Astrocyte (in vitro differentiated cells and primary cell): ENCODE measurements around the gene SOX4. TPM values are rescaled to one million over a fixed set of nuclear protein-coding genes. Genes with fewer than 3 reads are reported as not detected.

Experiments
- DNase-seq: peaks from one replicate; pipeline ENCODE4 v3.0.0-alpha.2; 2010; ENCODE audit warnings: low read depth
- FAIRE-seq: peaks from 2 replicates; lab custom pipeline; 2011; peaks lifted over from hg19 to GRCh38; lab: Jason Lieb, UNC
- H2AFZ ChIP-seq: 2 replicates; pipeline ENCODE4 v1.6.0; 2012; ENCODE audit warnings: low read depth, low read length, inconsistent platforms
- H3K27ac ChIP-seq: 2 replicates; pipeline ENCODE4 v1.5.1; 2011; ENCODE audit warnings: low read depth, low read length, inconsistent platforms
- H3K27me3 ChIP-seq: 2 replicates; pipeline ENCODE4 v1.6.0; 2011; ENCODE audit warnings: low read length, inconsistent platforms; ENCODE audit not compliant: insufficient read depth
- H3K36me3 ChIP-seq: 2 replicates; pipeline ENCODE4 v1.5.1; 2011; ENCODE audit warnings: low read length, inconsistent platforms; ENCODE audit not compliant: insufficient read depth
- H3K4me1 ChIP-seq: 2 replicates; pipeline ENCODE4 v1.5.1; 2011; ENCODE audit warnings: low read length, inconsistent platforms; ENCODE audit not compliant: insufficient read depth
- H3K4me2 ChIP-seq: 2 replicates; pipeline ENCODE4 v1.6.0; 2012; ENCODE audit warnings: low read length, inconsistent platforms
- H3K4me3 ChIP-seq: 2 replicates; pipeline ENCODE4 v1.5.1; 2011; ENCODE audit warnings: low read depth, mild to moderate bottlenecking, low read length, inconsistent platforms; ENCODE audit not compliant: insufficient read depth
- H3K79me2 ChIP-seq: 2 replicates; pipeline ENCODE4 v1.6.0; 2012; ENCODE audit warnings: mild to moderate bottlenecking, low read length, inconsistent platforms; ENCODE audit not compliant: insufficient read depth
- H3K9ac ChIP-seq: 2 replicates; pipeline ENCODE4 v1.6.0; 2012; ENCODE audit warnings: mild to moderate bottlenecking, low read length, inconsistent platforms
- H3K9me3 ChIP-seq: 2 replicates; pipeline ENCODE4 v1.5.1; 2012; ENCODE audit warnings: low read depth, mild to moderate bottlenecking, low read length, inconsistent platforms; ENCODE audit not compliant: insufficient read depth
- H4K20me1 ChIP-seq: 2 replicates; pipeline ENCODE4 v1.6.0; 2012; ENCODE audit warnings: low read length, inconsistent platforms; ENCODE audit not compliant: insufficient read depth
- H3K27ac Mint-ChIP-seq: one replicate; pipeline ENCODE4 v1.8.0; 2021; ENCODE audit warnings: mild to moderate bottlenecking, mixed read lengths; ENCODE audit not compliant: unreplicated experiment
- H3K27me3 Mint-ChIP-seq: one replicate; pipeline ENCODE4 v1.8.0; 2021; ENCODE audit warnings: low read depth, mixed read lengths; ENCODE audit not compliant: unreplicated experiment
- H3K36me3 Mint-ChIP-seq: one replicate; pipeline ENCODE4 v1.8.0; 2021; ENCODE audit warnings: low read depth, mixed read lengths; ENCODE audit not compliant: unreplicated experiment
- H3K4me1 Mint-ChIP-seq: one replicate; pipeline ENCODE4 v1.8.0; 2021; ENCODE audit warnings: low read depth, mixed read lengths; ENCODE audit not compliant: unreplicated experiment
- H3K4me3 Mint-ChIP-seq: one replicate; pipeline ENCODE4 v1.8.0; 2021; ENCODE audit warnings: mild to moderate bottlenecking, moderate library complexity, mixed read lengths; ENCODE audit not compliant: unreplicated experiment
- H3K9me3 Mint-ChIP-seq: one replicate; pipeline ENCODE4 v1.8.0; 2021; ENCODE audit warnings: mild to moderate bottlenecking, mixed read lengths; ENCODE audit not compliant: unreplicated experiment
- EZH2 ChIP-seq: IDR thresholded peaks from 2 replicates; pipeline ENCODE4 v1.6.1; 2012; ENCODE audit warnings: mild to moderate bottlenecking, low read length, inconsistent platforms; ENCODE audit not compliant: insufficient read depth
- total RNA-seq: library from RNA; stranded (reverse); gene quantifications from 2 replicates; pipeline ENCODE4 v1.2.1, GENCODE V29; 2021
- TF ChIP-seq, protein P1 (sequence below): IDR thresholded peaks from 2 replicates; pipeline ENCODE4 v1.5.1; 2011; ENCODE audit warnings: low read depth, mild to moderate bottlenecking, inconsistent platforms, low read length, moderate library complexity; ENCODE audit not compliant: insufficient read depth

The SOX4 gene
- total RNA-seq, 1 donor from 2014 or later, result 108 TPM

DNA sequence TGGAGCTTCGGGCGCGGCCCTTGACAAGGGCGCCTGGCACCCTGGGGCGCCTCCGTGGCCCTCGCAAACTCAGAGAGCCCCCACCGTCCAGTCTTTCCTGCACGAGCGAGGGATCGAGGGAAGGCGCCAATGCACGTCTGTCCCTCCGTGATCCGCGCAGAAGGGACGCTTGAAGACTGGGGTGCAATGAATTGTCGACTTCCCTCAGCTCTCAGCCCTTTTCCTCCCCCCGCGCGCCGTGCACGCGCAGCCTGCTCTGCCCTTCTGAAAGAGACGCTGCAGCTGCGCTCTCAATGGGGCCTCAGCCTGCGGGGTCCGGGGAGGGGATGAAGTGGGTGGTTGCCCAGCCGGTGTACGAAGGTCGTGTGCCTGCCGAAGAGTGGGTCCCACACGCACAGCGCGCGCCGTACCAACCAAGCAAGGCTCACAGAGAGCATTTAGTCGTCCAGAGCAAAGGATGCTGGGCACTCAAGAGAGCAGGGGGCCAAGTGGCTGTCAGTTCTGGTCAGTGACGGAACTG lies 5.5 kb upstream of the SOX4 start:
- Histone ChIP-seq H3K4me2 (peak overlapping the region; percentile 96), H4K20me1 (no peaks in the 10 kb centered on the region), H3K79me2 (no peaks in the 10 kb centered on the region), H3K9ac (peak overlapping the region; percentile 90), H2AFZ (peak overlapping the region; percentile 87), H3K4me1 (peaks cover 4% of the 10 kb centered on the region), H3K4me3 (peak overlapping the region; percentile 85), H3K27ac (peak overlapping the region; percentile 86), H3K27me3 (no peaks in the 10 kb centered on the region), H3K36me3 (no peaks in the 10 kb centered on the region), H3K9me3 (no peaks in the 10 kb centered on the region)
- peak overlapping the region; percentile 94 for H3K27ac Mint-ChIP-seq
- peak overlapping the region; percentile 96 for H3K4me3 Mint-ChIP-seq
- H3K27me3 Mint-ChIP-seq, result no peaks in the 10 kb centered on the region
- H3K9me3 Mint-ChIP-seq, result no peaks in the 10 kb centered on the region
- H3K4me1 Mint-ChIP-seq, result peaks cover 8% of the 10 kb centered on the region
- H3K36me3 Mint-ChIP-seq, result no peaks in the 10 kb centered on the region
- DNase-seq (peak; percentile 66), FAIRE-seq (no peak)
- TF ChIP-seq EZH2, result no peak
- TF ChIP-seq, protein P1, sequence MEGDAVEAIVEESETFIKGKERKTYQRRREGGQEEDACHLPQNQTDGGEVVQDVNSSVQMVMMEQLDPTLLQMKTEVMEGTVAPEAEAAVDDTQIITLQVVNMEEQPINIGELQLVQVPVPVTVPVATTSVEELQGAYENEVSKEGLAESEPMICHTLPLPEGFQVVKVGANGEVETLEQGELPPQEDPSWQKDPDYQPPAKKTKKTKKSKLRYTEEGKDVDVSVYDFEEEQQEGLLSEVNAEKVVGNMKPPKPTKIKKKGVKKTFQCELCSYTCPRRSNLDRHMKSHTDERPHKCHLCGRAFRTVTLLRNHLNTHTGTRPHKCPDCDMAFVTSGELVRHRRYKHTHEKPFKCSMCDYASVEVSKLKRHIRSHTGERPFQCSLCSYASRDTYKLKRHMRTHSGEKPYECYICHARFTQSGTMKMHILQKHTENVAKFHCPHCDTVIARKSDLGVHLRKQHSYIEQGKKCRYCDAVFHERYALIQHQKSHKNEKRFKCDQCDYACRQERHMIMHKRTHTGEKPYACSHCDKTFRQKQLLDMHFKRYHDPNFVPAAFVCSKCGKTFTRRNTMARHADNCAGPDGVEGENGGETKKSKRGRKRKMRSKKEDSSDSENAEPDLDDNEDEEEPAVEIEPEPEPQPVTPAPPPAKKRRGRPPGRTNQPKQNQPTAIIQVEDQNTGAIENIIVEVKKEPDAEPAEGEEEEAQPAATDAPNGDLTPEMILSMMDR, result no peak

DNA sequence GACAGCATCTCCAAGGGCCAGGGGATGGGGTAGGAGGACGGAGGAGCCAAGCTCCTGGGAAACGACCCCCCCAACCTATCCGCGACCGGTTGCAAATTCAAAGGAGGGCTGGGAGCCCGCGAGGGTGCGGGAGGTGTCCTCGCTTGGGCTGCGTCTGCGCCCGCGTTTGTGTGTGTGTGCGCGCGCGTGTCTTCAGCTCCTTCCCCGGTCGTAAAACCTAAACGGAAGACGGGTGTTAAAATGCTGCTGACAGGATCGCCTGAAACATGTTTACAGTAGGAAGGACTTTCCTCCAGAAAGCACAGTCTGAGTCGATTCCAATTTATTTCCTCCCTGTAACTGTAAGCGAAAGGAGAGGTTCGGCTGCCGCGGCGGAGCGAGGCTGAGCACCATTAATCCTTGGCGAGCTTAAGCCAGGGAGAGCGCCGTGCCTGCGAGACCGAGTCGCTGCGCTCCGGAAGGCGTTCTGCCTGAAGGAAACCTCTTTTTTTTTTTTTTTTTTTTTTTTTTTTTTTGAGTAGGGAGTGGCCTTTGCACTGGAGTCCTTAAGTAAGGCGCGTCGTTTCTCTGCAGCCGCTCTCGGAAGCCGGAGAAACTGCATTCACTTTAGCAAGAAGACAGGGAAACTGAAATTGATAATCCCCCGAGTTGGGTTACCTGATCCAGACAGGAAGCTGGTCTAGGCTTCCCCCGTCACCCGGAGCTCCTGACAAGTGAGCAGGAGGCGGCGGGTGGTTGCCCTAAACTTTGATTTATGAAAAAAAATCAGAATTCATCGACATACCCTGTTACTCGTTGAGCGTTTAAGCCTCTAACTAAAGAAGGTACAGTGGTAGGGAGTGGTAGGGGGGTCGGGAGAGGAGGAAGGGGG lies 4.8 kb upstream of the SOX4 start:
- Histone ChIP-seq H3K4me1 (peaks cover 7% of the 10 kb centered on the region), H3K4me2 (peak overlapping the region; percentile 96), H3K9me3 (no peaks in the 10 kb centered on the region), H2AFZ (peak overlapping the region; percentile 87), H3K27me3 (no peaks in the 10 kb centered on the region), H3K4me3 (peak overlapping the region; percentile 85), H3K9ac (peak overlapping the region; percentile 90), H4K20me1 (peaks cover under 1% of the 10 kb centered on the region), H3K79me2 (peaks cover 1% of the 10 kb centered on the region), H3K36me3 (no peaks in the 10 kb centered on the region), H3K27ac (peak overlapping the region; percentile 86)
- DNase-seq, result peak; percentile 90
- TF ChIP-seq, protein P1, result no peak
- TF ChIP-seq EZH2, result no peak
- Mint-ChIP-seq H3K36me3 (no peaks in the 10 kb centered on the region), H3K27ac (peak overlapping the region; percentile 94), H3K4me1 (peaks cover 8% of the 10 kb centered on the region), H3K4me3 (peak overlapping the region; percentile 96), H3K9me3 (no peaks in the 10 kb centered on the region), H3K27me3 (no peaks in the 10 kb centered on the region)
- FAIRE-seq, result no peak
